GM23248 (cell line): Measurements from ENCODE around the gene MACROD2.

Experiments used
- EZH2 ChIP-seq: fragments of 200-600 bp; sonication (generic); IDR thresholded peaks from 2 replicates; pipeline ENCODE4 v1.6.1; 2018; ENCODE audit warnings: antibody characterized with exemption, mild to moderate bottlenecking; ENCODE audit not compliant: insufficient read depth, poor library complexity, severe bottlenecking
- EZH2phosphoT487 ChIP-seq: fragments of 200-600 bp; sonication (generic); IDR thresholded peaks from 2 replicates; pipeline ENCODE4 v1.6.1; 2018; ENCODE audit warnings: antibody characterized with exemption, moderate library complexity, mild to moderate bottlenecking, low read depth; ENCODE audit not compliant: insufficient read depth

- TF ChIP-seq EZH2: no peak
- TF ChIP-seq EZH2phosphoT487: no peak
These were observed 2010.7 kb downstream of the MACROD2 start for GRCh38 chr20:16005915-16006493.
